Measurements from ENCODE around the gene KANSL2.
"Not testable (repeated sequence)": the region's sequence is repeated elsewhere in the genome, so short reads cannot be mapped to it uniquely, and the experiment has no call there.

DNA sequence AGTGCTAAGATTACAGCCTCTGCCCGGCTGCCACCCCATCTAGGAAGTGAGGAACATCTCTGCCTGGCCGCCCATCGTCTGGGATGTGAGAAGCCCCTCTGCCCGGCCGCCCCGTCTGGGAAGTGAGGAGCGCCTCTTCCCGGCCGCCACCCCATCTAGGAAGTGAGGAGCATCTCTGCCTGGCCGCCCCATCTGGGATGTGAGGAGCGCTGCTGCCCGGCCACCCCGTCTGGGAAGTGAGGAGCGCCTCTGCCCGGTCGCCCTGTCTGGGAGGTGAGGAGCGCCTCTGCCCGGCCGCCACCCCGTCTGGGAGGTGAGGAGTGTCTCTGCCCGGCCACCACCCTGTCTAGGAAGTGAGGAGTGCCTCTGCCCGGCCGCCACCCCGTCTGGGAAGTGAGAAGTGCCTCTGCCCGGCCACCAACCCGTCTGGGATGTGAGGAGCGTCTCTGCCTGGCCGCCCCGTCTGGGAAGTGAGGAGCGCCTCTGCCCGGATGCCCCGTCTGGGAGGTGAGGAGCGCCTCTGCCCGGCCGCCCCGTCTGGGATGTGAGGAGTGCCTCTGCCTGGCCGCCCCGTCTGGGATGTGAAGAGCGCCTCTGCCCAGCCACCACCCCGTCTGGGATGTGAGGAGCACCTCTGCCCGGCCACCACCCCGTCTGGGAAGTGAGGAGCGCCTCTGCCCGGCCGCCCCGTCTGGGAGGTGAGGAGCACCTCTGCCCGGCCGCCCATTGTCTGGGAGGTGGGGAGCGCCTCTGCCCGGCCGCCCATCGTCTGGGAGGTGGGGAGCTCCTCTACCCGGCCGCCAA, 40.1 kb downstream of the KANSL2 start:
- TF ChIP-seq EZH2 (IDR thresholded peaks at IDR 0.05; ENCODE audit: low read depth, unreplicated experiment); CTCF (conservative IDR thresholded peaks at IDR 0.05; ENCODE audit: low read depth in 2 of 2); POLR2AphosphoS5 (IDR thresholded peaks at IDR 0.05; ENCODE audit: low read depth); EZH2phosphoT487 (IDR thresholded peaks at IDR 0.05; ENCODE audit: unreplicated experiment); STAT1 (IDR thresholded peaks at IDR 0.05; ENCODE audit: unreplicated experiment); ZNF114 (CRISPR knock-in tag; IDR thresholded peaks at IDR 0.05); NANOG (IDR thresholded peaks at IDR 0.05; ENCODE audit: borderline replicate concordance); JUNB (IDR thresholded peaks at IDR 0.05; ENCODE audit: unreplicated experiment): not testable (repeated sequence)
- TF ChIP-seq, protein P1, sequence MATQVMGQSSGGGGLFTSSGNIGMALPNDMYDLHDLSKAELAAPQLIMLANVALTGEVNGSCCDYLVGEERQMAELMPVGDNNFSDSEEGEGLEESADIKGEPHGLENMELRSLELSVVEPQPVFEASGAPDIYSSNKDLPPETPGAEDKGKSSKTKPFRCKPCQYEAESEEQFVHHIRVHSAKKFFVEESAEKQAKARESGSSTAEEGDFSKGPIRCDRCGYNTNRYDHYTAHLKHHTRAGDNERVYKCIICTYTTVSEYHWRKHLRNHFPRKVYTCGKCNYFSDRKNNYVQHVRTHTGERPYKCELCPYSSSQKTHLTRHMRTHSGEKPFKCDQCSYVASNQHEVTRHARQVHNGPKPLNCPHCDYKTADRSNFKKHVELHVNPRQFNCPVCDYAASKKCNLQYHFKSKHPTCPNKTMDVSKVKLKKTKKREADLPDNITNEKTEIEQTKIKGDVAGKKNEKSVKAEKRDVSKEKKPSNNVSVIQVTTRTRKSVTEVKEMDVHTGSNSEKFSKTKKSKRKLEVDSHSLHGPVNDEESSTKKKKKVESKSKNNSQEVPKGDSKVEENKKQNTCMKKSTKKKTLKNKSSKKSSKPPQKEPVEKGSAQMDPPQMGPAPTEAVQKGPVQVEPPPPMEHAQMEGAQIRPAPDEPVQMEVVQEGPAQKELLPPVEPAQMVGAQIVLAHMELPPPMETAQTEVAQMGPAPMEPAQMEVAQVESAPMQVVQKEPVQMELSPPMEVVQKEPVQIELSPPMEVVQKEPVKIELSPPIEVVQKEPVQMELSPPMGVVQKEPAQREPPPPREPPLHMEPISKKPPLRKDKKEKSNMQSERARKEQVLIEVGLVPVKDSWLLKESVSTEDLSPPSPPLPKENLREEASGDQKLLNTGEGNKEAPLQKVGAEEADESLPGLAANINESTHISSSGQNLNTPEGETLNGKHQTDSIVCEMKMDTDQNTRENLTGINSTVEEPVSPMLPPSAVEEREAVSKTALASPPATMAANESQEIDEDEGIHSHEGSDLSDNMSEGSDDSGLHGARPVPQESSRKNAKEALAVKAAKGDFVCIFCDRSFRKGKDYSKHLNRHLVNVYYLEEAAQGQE (IDR thresholded peaks at IDR 0.05; ENCODE audit: unreplicated experiment) = not testable (repeated sequence)
- TF ChIP-seq, protein P2, sequence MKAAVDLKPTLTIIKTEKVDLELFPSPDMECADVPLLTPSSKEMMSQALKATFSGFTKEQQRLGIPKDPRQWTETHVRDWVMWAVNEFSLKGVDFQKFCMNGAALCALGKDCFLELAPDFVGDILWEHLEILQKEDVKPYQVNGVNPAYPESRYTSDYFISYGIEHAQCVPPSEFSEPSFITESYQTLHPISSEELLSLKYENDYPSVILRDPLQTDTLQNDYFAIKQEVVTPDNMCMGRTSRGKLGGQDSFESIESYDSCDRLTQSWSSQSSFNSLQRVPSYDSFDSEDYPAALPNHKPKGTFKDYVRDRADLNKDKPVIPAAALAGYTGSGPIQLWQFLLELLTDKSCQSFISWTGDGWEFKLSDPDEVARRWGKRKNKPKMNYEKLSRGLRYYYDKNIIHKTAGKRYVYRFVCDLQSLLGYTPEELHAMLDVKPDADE (IDR thresholded peaks at IDR 0.05) = not testable (repeated sequence)
